Activated CD4-positive, alpha-beta T cell treated with anti-CD3 and anti-CD28 coated beads, Interleukin-2, amount 50 U/mL, for 24 hours (primary cell): ENCODE results near the gene FILIP1L.

Source experiments
- DNase-seq, 2 donors: peaks; one replicate each; pipeline ENCODE4 v3.0.0-alpha.2; 2020; ENCODE audit warnings: low read depth in 1 of 2, low spot score in 1 of 2

Gene FILIP1L

DNA sequence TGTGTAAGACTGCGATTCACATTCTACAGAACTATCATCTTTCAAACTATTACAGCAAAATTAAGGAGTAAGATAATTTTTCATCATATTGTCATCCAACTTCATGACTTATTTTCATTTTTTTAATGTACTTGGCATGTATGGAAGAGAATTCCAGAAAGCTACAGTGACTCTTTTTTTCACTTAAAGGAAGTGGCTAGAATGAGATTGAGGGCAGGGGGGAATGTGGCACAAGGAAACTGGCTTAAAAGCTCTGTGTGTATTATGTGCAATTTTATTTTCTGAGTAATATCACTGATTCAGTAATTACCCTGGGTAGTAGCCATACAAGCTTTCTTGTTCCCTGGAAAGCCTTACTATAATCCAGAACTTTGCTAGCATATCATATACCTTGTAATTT is 94.6 kb downstream of the FILIP1L start:
- DNase-seq = no peak

DNA sequence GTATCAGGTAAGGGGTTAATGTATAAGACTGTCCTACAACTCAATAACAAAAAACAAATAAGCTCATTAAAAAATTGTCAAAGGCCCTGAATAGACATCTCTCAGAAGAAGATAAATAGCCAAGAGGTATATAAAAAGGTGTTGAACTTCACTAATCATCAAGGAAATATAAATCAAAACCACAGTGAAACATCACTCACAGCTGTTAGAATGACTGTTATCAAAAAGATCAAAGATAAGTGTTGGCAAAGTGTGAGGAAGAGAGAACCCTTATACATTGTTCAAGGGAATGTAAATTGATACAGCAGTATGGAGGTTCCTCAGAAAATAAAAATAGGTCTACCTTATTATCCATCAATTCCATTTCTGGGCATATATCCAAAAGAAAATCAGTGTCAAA is 95.5 kb downstream of the FILIP1L start:
- DNase-seq = no peak

DNA sequence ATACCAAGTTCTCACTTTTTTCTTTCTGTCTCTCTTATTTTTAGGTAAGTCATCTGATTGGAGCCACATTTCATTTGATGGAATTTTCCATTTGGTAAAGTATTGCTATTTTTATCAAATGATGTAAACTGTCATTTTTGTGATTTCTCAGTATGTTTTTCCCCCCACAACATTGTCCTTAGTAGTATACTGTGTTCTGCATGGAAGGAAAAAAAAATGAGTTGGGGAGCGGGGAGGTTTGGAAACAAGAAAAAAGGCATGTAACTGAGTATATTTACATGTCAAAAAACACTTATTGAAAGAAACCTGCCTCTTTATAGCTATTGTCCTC is 104.2 kb downstream of the FILIP1L start:
- DNase-seq = no peak

DNA sequence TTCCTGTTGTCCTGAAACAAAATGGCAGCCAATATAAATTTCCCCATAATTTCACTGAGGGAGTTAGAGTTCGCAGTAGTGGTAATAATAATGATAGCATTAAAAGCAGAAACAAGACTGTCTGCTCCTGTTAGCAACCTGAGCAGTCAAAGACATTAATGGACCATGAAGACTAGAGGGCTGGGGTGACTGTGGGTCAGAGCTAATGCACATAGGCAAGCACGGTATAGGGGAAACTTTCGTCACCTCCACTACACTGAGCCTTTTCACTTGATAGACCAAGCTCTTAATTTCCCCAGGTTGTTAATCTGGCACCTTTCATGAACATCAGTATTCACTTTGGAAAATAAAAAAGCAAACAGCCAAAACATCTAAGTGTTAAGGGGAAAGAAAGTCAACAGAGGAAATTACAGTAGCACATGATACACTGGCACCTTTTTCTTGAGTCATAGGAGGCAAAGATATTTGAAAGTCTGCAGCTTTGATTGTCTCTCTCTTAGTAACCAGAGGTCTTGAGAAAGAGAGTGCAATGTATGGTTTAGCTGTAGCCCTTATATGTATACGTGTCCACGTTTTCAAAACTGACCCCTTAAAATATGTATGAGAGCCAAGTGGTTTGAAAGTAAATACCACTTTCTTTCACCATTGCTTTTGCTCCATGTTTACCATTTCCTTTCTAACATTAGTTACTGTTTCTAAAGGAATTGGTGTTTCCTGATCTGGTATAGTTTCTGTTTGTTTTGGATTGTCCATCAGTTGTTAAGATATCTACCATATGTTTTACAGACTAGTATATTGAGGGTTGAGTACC is 104.8 kb downstream of the FILIP1L start:
- DNase-seq = no peak

DNA sequence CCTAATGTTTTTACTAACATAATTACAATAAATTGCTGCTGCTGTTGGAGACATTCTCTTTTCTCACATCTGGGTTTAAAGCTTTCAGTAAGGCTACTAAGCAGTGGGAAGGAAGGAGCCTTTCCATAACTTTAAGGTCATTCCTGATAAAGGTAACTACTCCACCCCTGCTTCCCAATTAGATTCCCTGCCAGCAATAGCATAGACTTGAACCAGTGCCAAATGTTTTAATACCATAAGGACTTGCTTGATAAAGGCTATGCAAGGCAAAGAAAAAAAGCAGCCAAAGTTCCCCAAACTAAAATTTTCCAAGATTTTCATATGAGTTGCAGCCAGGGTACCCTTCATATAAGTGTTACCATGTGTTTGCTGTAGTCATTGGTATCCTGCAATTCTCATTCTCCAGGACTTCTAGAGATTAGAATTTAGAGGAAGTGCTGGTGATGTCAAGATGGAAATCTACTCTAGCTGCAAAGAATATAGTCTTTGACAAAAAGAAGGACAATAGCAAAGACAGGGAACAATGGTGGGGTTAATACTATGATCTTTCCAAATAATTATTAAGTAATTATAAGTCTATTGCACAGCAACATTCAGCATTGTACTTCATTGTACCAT is 106.1 kb downstream of the FILIP1L start:
- no peak for DNase-seq

DNA sequence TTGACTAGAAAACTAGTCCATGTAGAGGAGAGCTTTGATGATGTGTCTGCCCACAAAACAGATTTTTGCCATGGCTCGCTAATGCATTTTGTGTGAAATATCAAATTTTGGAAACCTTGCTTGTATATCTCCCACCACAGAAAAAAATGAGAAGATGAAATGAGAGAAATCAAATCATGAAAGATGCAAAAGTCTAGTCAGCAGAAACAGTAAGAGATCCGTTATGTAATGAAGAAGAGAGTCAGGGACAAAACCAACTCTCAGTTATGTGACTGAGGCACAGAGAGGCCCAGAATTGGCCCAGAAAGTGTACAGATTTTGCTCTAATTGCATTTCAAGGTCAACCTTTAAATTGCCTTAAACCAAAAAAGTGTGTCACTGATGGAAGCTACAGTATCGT is 107.0 kb downstream of the FILIP1L start:
- no peak for DNase-seq

DNA sequence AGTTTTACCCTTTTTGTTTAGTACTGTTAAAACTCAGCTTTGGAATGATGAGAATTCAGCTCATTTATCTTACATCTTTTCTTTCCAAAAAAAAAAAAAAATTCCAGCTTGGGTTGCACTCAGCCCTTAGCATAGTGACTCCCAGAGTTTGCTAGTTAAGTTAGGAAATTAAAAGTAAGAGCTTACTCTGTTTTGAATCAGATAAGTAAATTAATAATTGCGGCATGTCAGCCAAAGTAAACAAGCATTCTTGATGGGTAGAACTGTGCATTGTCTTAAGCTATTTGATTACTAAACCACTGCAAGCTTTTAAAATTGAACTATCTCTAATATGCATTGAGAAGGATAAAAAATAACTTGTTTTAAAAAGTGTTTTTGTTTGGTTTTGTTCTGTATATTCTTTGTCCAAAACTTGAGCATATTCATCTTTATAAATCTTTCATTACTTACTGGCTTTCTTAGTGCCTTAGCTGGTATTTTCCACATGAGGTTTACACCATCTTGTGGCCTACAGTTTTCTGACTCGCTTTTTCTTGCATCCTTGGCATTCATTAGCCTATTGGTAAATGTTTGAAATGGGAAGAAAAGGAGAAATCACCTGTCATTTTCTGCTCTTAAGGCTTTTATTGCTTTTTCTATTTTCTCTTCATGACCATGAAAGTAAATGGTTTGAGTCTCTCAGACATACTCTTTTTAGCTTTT is 107.6 kb downstream of the FILIP1L start:
- no peak for DNase-seq

DNA sequence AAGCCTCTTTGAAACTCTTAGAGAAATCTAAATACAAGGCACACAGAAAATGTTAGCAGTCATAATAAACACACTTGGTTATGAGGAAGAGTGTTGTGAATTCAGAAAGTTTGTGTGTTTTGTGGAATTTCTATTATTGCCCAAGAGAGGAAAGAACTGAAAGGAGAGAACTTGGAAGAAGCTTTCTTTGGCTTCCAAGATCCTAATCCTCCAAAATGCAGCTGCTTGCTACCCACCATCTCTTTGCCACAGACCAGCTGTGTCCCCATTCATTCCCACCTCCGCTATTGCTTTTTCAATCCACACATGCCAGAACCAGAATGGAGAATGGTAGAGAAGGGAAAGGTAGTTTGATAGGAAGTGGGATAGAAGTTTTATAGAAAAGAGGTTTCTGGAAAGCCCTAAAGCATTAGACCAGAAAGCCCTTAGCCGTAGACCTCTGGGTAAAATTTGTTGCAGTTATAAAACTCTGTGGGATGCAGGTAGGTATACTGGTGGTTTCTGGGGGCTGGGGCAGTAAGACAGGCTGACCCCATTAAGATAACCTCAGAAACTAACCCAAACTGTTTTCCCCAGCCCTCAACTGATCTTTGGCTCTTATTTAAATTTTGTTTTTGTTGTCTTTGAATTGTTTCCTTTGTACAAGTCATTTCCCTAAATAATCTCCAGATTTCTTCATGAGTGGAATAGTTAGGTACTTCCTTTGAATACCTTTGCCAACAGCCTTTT is 108.5 kb downstream of the FILIP1L start:
- no peak for DNase-seq

DNA sequence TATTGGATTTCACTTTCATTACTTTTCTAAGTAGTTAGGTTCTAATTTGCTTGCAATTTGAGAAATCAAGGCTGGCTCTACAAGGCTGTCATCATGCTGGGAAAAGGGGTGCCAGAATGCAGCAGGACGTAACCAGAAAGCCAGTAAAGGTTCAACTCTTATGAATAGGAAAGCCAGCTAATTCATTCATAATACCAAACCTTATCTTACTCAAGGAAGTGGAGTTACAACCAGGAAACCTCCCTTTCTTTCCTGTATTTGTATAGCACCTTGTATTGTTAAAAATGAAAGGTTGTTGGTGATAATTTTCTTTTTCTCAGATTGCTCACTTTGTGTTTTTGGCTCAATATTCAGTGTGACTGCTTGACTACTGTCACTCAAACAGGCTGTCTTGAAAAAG is 109.4 kb downstream of the FILIP1L start:
- DNase-seq = no peak

DNA sequence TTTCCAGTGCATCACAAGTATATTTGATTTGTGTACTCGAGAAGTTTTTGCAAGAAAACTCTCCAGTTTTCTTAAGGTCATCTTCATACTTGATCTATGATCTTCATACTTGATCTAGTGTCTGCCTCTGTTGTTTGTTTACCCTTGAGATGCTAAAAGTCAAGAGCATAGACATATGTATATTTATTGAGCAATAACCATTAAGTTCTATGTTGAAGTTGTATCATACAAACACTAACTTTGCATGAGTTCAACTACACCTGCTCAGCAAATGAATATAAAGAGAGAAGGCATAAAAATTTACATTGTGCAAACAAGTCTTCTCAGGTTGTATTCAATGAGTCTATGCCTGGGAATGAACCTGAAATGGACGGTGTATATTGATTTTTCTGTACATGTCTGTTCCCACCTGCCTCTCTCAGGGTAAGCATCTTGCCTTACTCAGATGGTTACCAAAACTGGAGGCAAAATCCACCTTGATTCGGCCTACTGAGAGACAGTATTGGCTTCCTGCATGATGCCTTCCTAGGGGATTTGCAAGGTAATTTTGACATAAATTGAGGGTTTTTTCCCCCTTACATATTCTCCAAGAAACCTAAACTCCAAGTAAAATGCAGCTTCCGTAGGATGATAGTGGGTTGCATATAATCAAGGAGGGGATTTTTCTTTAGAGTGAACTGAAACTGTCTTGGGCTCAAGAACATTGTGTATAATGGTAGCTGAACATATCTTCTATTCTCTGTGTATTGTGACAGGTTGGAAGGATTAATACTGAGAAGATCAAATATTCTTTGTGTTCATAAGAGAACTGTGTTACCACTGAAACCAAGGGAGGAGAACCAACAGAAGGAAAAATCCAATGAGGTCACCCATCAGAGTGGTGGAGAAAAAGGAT is 110.4 kb downstream of the FILIP1L start:
- no peak for DNase-seq

DNA sequence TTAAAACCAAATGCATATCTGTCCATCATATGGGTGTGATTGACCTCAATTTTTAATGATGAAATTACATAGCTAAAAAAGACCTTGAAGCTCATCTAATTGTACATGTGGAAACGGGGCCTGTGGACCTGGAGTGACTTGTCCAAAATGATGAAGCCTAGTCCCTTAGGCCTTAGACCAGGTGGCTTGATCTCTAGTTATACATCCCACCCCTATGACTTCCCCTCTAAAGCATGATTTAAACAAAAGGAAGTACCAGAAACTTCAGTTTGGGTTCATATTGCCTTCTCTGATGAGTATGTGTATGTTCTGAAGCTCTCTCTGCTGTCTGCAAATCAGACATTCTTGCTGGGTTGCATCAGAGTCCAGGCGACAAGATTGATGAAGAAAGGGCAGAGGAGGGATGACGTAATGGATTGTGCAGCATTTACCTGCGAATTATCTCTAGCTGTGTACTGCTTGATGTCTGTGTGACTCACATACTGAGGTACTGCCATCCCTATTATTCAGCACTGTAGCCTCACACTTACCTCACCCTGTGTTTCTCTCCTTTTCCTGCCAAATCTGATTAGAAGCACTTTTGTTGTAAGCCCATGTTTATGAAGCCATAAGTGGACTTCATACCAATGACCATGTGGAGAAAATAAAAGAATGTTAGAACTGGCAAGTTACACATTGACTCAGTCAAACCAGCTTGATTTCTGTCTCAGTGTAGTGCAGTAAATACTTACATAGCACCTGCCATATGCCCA is 111.5 kb downstream of the FILIP1L start:
- no peak for DNase-seq

DNA sequence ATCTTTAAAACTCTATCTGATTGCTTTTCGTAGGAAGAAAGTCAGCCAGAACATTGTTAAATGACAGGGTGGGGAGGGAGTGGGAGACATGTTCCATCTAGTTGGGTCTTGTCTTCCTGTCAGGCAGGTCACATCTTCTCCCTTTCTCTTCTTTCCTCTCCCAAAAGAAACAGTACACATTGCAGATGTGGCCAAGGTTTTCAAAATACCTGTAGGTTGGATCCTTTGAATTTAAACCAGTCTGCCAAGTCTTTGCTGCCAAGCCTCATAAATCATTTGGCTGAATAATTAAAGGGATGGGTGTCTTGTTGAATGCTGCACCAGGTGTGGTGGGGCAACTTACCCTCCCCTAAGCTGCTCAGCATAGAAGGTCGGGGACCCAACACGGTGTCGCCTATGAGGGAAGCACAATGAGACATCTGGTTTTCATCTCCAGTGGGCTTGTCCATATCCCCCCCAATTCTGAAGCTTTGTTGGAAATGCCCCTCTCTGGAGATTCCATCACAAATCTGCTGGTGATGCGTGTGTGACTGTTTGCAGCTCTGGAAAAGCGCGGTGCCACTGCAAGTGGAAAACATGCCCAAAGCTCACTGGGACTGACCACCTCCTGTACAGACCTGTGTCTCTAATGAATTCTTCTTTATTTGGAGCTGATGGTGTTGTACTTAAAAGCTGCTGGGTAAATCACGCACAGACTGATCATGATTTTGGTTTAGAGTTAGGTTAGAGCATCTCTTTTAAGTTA is 112.6 kb downstream of the FILIP1L start:
- no peak for DNase-seq

DNA sequence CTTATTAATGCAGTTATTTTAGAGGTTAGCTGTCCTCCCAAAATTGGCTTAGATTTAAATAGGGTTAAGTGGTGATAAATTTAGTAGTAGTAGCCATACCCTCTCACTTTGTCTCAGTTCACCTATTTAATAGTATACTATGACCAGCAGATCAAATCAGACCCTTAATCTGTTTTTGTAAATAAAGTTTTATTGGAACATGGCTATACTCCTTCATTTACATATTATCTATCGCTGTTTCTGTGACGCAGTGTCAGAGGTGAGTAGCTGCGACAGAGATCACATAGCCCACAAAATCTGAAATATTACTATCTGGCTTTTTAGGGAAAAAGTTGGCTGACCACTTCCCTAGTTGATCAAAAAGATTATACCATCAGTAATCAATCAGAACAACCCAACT is 113.2 kb downstream of the FILIP1L start:
- no peak for DNase-seq

DNA sequence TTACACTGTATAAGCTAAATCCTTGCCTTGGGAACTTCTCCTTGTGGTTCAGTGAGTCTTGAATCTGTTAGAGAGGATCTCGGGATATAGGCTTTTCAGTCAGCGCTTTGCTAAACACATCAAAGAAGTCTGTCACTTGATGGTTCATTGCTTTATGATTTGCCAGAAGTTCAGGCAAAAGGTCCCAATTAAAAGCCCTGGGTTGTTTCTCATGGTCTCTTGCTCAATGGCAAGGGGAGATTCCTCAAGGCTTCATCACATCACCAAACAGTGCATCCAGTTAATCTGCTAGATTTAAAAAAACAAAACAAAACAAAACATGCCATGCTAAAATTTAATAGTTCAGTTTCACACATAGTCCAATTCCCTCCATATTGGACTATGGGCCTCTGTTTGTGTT is 114.8 kb downstream of the FILIP1L start:
- DNase-seq = no peak

DNA sequence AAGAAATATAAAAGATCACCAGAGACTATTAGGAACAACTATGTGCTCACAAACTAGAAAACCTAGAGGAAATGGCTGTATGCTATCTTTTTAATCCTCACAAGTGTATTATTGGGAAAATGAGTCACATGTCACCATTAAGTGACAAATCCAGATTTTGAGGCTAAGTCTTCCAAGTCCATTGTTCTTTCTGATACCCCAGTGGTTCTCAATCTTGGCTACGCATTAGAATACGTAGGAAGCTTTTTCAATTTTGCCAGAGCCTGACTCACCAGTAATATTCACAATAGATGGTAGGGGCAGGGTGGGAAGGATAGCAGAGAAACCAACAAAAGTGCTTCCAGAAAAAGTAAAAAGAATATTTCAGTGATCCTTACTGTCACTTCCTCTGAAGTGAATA is 117.0 kb downstream of the FILIP1L start:
- no peak for DNase-seq

DNA sequence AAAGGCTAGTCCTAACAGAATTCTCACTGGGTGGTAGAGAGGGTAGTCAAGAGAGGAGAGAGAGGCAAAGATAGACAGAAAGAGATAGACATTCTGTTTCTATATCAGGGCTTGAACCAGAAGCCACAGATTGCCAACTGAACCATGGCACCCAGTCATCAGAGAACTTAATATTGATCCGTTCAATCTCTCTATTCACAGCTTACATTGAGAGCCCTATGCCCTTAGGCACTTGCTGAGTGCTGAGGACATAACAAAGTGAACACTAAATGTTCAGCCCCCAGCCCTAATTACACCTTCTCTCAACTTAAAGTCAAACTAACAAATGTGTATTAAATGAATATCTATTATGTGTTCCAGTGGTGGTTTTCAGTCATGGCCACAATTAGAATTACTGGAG is 124.1 kb downstream of the FILIP1L start:
- DNase-seq = no peak

DNA sequence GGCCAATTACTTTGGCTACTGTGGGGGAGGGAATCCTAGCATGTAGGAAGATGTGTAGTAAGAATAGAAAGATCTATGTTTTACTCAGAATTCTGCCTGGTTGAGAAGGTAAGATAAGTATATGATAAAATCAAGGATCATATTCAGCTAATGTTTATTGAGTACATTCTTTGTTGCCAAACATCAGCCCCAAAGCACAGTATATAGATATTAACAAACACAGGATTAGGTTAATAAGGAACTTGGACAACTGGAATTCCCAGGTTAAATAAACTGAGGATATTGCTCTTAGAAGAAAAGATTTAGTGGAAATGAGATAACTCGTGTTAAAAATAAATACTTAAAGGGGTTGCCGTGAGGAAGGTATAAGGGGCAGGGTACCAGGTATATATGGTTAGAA is 129.6 kb downstream of the FILIP1L start:
- DNase-seq = no peak

DNA sequence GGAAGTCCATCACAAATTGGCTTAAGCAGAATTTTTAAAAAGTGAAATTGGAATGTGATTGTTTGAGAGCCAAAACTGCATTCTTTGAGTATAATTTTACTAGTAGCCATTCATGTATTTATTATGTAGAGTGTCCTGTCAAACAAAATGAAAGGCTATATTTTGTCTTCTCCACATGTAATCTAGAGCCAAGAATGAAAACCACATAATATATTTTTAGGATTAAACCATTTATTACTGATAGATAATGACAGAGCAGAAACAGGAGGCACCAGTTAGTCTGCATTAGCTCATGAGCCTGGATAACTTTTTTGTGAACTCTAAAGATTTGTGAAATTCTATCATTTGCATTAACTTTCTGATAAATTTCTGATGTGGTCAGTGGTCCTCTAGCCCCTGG is 130.2 kb downstream of the FILIP1L start:
- no peak for DNase-seq

DNA sequence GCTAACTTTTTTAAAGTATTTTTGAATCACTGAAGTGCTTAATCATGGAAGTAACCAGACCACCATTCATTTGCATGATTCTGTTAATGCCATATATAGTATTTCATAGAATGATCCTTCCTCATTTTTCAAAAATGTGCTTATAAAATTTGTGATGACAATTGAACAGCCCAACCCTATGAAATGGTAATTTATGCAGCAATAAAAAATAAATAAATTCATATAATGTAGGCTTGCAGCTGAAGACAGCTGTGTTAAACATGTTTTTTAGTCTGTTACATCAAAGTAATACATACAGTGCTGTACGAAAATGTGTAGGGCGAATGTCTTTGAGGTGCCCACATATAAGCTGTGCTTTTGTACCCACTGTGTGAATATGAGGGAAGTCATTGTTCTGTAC is 131.7 kb downstream of the FILIP1L start:
- DNase-seq = no peak
